IMR-90 (cell line): ENCODE results near the gene FRMD3. TPM values are rescaled to one million over a fixed set of nuclear protein-coding genes. Genes with fewer than 3 reads are reported as not detected.

ENCODE experiments used
- ATAC-seq: fragments of 200-7000 bp; cut with Tn5 transposase; 2 replicates; pipeline ENCODE4 v1.9.1; 2020; ENCODE audit warnings: low read depth, mild to moderate bottlenecking, moderate library complexity
- BruUV-seq: library from RNA; stranded (reverse); fragments of 400-500 nt; replicated peaks from 2 replicates; lab custom pipeline; 2021; lab: Mats Ljungman, UMichigan
- CTCF ChIA-PET: fragments of 300-600 bp; formaldehyde crosslinking; extraction: SDS; loops from one replicate; lab custom pipeline; 2021; ENCODE audit warnings: antibody characterized with exemption; lab: Yijun Ruan, JAX
- POLR2A ChIA-PET: fragments of 300-600 bp; sonication (Branson Sonifier 250); formaldehyde crosslinking; loops from one replicate; lab custom pipeline; 2022; ENCODE audit warnings: antibody characterized with exemption; ENCODE audit not compliant: unreplicated experiment; lab: Charles Lee
- DNase-seq: peaks from one replicate; pipeline ENCODE4 v3.0.0; 2013
- H2AFZ ChIP-seq: replicated peaks from 2 replicates; pipeline ENCODE3; 2013; ENCODE audit warnings: low read length, mild to moderate bottlenecking; ENCODE audit not compliant: poor library complexity
- H2AK5ac ChIP-seq: 2 replicates; pipeline ENCODE4 v1.6.1; 2013; ENCODE audit warnings: low read depth, low read length, inconsistent platforms
- H2AK9ac ChIP-seq: replicated peaks from 2 replicates; pipeline ENCODE3; 2013; ENCODE audit warnings: mild to moderate bottlenecking, low read depth, low read length, moderate library complexity; ENCODE audit not compliant: poor library complexity
- H2BK120ac ChIP-seq: 2 replicates; pipeline ENCODE4 v1.6.1; 2013; ENCODE audit warnings: low read depth, low read length, inconsistent platforms
- H2BK15ac ChIP-seq: 3 replicates; pipeline ENCODE4 v1.6.1; 2013; ENCODE audit warnings: low read depth, low read length, inconsistent platforms
- H2BK20ac ChIP-seq: 2 replicates; pipeline ENCODE4 v1.6.1; 2013; ENCODE audit warnings: low read depth, mild to moderate bottlenecking, inconsistent platforms, low read length, moderate library complexity
- H2BK5ac ChIP-seq: 2 replicates; pipeline ENCODE4 v1.6.1; 2013; ENCODE audit warnings: mild to moderate bottlenecking, low read depth, low read length, inconsistent platforms; ENCODE audit not compliant: poor library complexity, severe bottlenecking
- H3K14ac ChIP-seq: replicated peaks from 2 replicates; pipeline ENCODE4 v1.6.1; 2013; ENCODE audit warnings: low read depth, low read length, inconsistent platforms
- H3K18ac ChIP-seq: 2 replicates; pipeline ENCODE4 v1.6.1; 2013; ENCODE audit warnings: low read depth, low read length, control low read depth
- H3K23ac ChIP-seq: 2 replicates; pipeline ENCODE4 v1.6.1; 2013; ENCODE audit warnings: low read depth, low read length, inconsistent platforms
- H3K27ac ChIP-seq: 2 replicates; pipeline ENCODE4 v1.5.1; 2013; ENCODE audit warnings: mild to moderate bottlenecking, control low read depth, low read length; ENCODE audit not compliant: insufficient read depth
- H3K27me3 ChIP-seq: 2 replicates; pipeline ENCODE4 v1.6.1; 2013; ENCODE audit warnings: low read length; ENCODE audit not compliant: control insufficient read depth, insufficient read depth
- H3K36me3 ChIP-seq: 2 replicates; pipeline ENCODE4 v1.6.1; 2013; ENCODE audit warnings: low read length, mixed read lengths; ENCODE audit not compliant: control insufficient read depth, insufficient read depth
- H3K4ac ChIP-seq: 2 replicates; pipeline ENCODE4 v1.6.1; 2013; ENCODE audit warnings: low read depth, low read length, inconsistent platforms
- H3K4me1 ChIP-seq: 2 replicates; pipeline ENCODE4 v1.6.1; 2013; ENCODE audit warnings: low read length, mixed read lengths; ENCODE audit not compliant: control insufficient read depth, insufficient read depth
- H3K4me2 ChIP-seq: 2 replicates; pipeline ENCODE4 v1.6.1; 2013; ENCODE audit warnings: low read depth, mild to moderate bottlenecking, control low read depth, low read length, moderate library complexity
- H3K4me3 ChIP-seq: 2 replicates; pipeline ENCODE4 v1.5.1; 2013; ENCODE audit warnings: low read depth, mild to moderate bottlenecking, control low read depth, low read length, moderate library complexity; ENCODE audit not compliant: insufficient read depth
- H3K56ac ChIP-seq: 2 replicates; pipeline ENCODE4 v1.6.1; 2013; ENCODE audit warnings: low read length, inconsistent platforms; ENCODE audit not compliant: insufficient read depth; ENCODE audit errors: extremely low read depth
- H3K79me1 ChIP-seq, 2 experiments: 2 replicates each; pipeline ENCODE4 v1.6.1; 2013; ENCODE audit warnings: low read length in 2 of 2, inconsistent platforms in 1 of 2, low read depth in 1 of 2
- H3K9ac ChIP-seq: 2 replicates; pipeline ENCODE4 v1.6.1; 2013; ENCODE audit warnings: low read depth, low read length, control low read depth
- H3K9me1 ChIP-seq: 2 replicates; pipeline ENCODE4 v1.6.1; 2013; ENCODE audit warnings: low read length, inconsistent platforms; ENCODE audit not compliant: insufficient read depth
- H3K9me3 ChIP-seq: 2 replicates; pipeline ENCODE4 v1.6.1; 2013; ENCODE audit warnings: low read length; ENCODE audit not compliant: control insufficient read depth, insufficient read depth
- H4K20me1 ChIP-seq: 2 replicates; pipeline ENCODE4 v1.6.1; 2013; ENCODE audit warnings: low read length, inconsistent platforms; ENCODE audit not compliant: insufficient read depth
- H4K5ac ChIP-seq: 2 replicates; pipeline ENCODE4 v1.6.1; 2013; ENCODE audit warnings: mild to moderate bottlenecking, low read depth, low read length, control low read depth
- H4K8ac ChIP-seq, 2 experiments: 2 replicates each; pipeline ENCODE4 v1.6.1; 2013; ENCODE audit warnings: low read depth in 2 of 2, low read length in 2 of 2, control low read depth in 1 of 2, inconsistent platforms in 1 of 2
- H4K91ac ChIP-seq: 2 replicates; pipeline ENCODE4 v1.6.1; 2013; ENCODE audit warnings: low read depth, low read length, inconsistent platforms; ENCODE audit not compliant: insufficient read depth
- MAZ ChIP-seq: IDR thresholded peaks from 2 replicates; pipeline ENCODE4 v1.6.1; 2012; ENCODE audit warnings: low read depth, mild to moderate bottlenecking, low read length, improper control_type of control experiment, moderate library complexity, borderline replicate concordance
- WGBS, 2 experiments: methylation state at CpG; one replicate each; pipeline versions ENCODE4 v1.1.5 to v1.1.7; 2013; ENCODE audit warnings: missing lambda C conversion rate in 2 of 2; ENCODE audit not compliant: insufficient read length in 1 of 2; ENCODE audit errors: extremely low coverage in 2 of 2; 5-methylcytosine and 5-hydroxymethylcytosine counted together
- dilution Hi-C: fragments of 300-500 bp; cut with HindIII; formaldehyde crosslinking; loops from one replicate; pipeline ENCODE4 v1.14.3; 2018; ENCODE audit warnings: low sequenced_read_pairs; ENCODE audit not compliant: unreplicated experiment
- in situ Hi-C: fragments of 300-500 bp; cut with MboI; formaldehyde crosslinking; loops from 3 replicates; pipeline ENCODE4 v1.14.3; 2019; ENCODE audit warnings: low sequenced_read_pairs, inconsistent platforms, mixed read lengths
- intact Hi-C: fragments of 100-400 bp; cut with micrococcal nuclease; formaldehyde crosslinking; loops from 2 replicates; pipeline ENCODE4 v1.10.0; 2022
- polyA plus RNA-seq, 3 experiments: library from polyadenylated mRNA; depleted of rRNA; stranded (reverse); fragments of >200 nt; gene quantifications; 2 replicates each; pipeline ENCODE4 v1.2.3, GENCODE V29; 2012; ENCODE audit warnings: low replicate concordance in 1 of 3
- total RNA-seq: library from RNA; depleted of rRNA; stranded (reverse); fragments of >200 nt; gene quantifications from 2 replicates; pipeline ENCODE4 v1.2.3, GENCODE V29; 2012

The FRMD3 gene
- total and polyA plus RNA-seq, 2 of the 4 experiments (the other 2 are of a cell fraction) = 0.02 to 0.18 TPM

- Histone ChIP-seq H2BK20ac (no peak overlapping the region), H2BK15ac (no peak overlapping the region), H3K14ac (no peak overlapping the region), H3K56ac (no peak overlapping the region), H3K27ac (no peak overlapping the region), H3K4me1 (no peaks in the 10 kb centered on the region), H3K9me3 (no peaks in the 10 kb centered on the region), H2AK9ac (no peak overlapping the region), H2AK5ac (no peak overlapping the region), H3K4ac (no peak overlapping the region), H2BK5ac (no peak overlapping the region), H3K79me1 (no peaks in the 10 kb centered on the region), H3K27me3 (no peaks in the 10 kb centered on the region), H4K5ac (no peak overlapping the region), H2AFZ (no peak overlapping the region), H3K4me2 (no peak overlapping the region), H2BK120ac (no peak overlapping the region), H3K23ac (no peak overlapping the region), H4K20me1 (no peaks in the 10 kb centered on the region), H4K8ac (no peak overlapping the region), H3K9me1 (no peaks in the 10 kb centered on the region), H3K9ac (no peak overlapping the region), H3K18ac (no peak overlapping the region), H3K36me3 (no peaks in the 10 kb centered on the region), H3K4me3 (no peak overlapping the region), H4K91ac (no peak overlapping the region)
- DNase-seq (no peak), ATAC-seq (no peak)
- no TSS peak for BruUV-seq
- in situ Hi-C loops = no loop called here
- 38% methylated on average over 2 of the region's 4 CpGs; no CpG with 5 or more reads in 1 of the 2 experiments for WGBS, 2 experiments
- ChIA-PET POLR2A (no interaction called here), CTCF (no interaction called here)
- no peak for TF ChIP-seq MAZ
- dilution Hi-C loops = no loop called here
- intact Hi-C loops = no loop called here
Measured at GRCh38 chr9:83444110-83444509, 94.1 kb downstream of the FRMD3 start.
